ENCODE results near the gene ZNF436. TPM values are rescaled to one million over a fixed set of nuclear protein-coding genes. Genes with fewer than 3 reads are reported as not detected.

ZNF436 gene
- total RNA-seq, 4 donors from 2014 or later, result 11.2 to 13.3 (median 12.0) TPM

DNA sequence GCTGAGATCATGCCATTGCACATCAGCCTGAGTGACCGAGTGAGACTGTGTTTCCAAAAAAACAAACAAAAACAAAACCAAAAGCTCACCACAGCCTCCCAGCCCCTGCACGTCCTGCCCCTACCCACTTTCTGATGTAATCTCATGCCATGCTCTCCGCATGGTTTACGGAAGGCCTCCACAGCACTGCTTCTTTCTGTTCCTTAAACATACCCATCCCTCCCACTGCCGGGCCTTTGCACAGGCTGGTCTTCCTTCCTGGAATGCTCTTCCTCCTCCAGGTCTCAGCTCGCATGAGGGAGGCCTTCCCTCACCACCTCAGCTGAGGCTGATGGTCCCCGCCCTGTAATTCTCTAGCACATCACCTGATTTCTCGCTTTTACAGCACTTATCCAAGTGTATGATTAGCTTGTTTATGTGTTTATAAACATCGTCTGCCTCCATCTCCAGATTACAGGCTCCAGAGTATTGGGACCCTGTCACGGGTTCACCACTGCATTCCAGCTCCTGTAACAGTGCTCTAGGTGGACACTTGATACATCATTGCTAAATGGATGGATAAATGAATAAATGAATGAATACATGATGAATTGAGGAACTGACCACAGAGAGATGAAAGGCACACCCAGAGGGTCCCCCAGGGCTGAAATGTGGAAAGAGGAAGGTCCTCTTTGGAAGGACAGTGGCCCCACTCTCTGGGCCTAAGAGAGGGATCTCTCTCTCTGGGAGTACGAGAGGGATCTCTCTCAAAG is 32.8 kb upstream of the ZNF436 start:
- TF ChIP-seq, protein P1, sequence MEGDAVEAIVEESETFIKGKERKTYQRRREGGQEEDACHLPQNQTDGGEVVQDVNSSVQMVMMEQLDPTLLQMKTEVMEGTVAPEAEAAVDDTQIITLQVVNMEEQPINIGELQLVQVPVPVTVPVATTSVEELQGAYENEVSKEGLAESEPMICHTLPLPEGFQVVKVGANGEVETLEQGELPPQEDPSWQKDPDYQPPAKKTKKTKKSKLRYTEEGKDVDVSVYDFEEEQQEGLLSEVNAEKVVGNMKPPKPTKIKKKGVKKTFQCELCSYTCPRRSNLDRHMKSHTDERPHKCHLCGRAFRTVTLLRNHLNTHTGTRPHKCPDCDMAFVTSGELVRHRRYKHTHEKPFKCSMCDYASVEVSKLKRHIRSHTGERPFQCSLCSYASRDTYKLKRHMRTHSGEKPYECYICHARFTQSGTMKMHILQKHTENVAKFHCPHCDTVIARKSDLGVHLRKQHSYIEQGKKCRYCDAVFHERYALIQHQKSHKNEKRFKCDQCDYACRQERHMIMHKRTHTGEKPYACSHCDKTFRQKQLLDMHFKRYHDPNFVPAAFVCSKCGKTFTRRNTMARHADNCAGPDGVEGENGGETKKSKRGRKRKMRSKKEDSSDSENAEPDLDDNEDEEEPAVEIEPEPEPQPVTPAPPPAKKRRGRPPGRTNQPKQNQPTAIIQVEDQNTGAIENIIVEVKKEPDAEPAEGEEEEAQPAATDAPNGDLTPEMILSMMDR (IDR thresholded peaks at IDR 0.05), result no peak
- TF ChIP-seq POLR2A (IDR thresholded peaks at IDR 0.05), result no peak
- peaks cover 0 to 20% (median 0%) of the 10 kb centered on the region in 4 donors for H3K4me1 ChIP-seq
- H3K36me3 ChIP-seq, result peaks cover 0 to 16% (median 0%) of the 10 kb centered on the region in 3 donors
- no peak for DNase-seq
- no peak overlapping the region for H3K4me3 ChIP-seq
- no peaks in the 10 kb centered on the region for H3K27me3 ChIP-seq
- peak overlapping the region in 2 of 4 donors; percentile 47 to 62 for H3K27ac ChIP-seq
- H3K9me3 ChIP-seq, result no peaks in the 10 kb centered on the region

DNA sequence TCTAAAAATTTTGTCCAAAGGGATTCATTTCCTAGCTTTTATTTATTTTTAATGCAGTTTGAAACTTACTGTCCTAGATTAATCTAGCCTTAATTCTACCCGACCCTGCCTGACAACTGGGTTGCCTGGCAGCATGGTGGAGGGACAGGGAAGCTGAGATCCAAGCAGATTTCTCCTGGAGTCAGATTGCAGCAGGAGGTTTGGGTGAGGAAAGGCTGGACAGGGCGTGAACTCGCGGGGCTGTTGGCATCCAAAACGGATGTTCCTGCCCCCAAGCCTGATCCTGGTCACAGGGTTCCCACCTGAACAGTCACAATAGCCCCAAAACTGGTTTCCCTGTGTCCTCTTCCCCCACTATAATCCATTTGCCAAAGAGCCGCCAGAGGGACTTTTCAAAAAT is 31.7 kb upstream of the ZNF436 start:
- Histone ChIP-seq H3K9me3 (no peaks in the 10 kb centered on the region), H3K27ac (peak overlapping the region in 1 of 4 donors; percentile 47), H3K4me3 (no peak overlapping the region), H3K4me1 (peaks cover 0 to 20% (median 0%) of the 10 kb centered on the region in 4 donors), H3K27me3 (no peaks in the 10 kb centered on the region), H3K36me3 (peaks cover 0 to 19% (median 0%) of the 10 kb centered on the region in 3 donors)
- TF ChIP-seq POLR2A (IDR thresholded peaks at IDR 0.05), result no peak
- TF ChIP-seq, protein P1 (IDR thresholded peaks at IDR 0.05), result no peak
- no peak for DNase-seq

DNA sequence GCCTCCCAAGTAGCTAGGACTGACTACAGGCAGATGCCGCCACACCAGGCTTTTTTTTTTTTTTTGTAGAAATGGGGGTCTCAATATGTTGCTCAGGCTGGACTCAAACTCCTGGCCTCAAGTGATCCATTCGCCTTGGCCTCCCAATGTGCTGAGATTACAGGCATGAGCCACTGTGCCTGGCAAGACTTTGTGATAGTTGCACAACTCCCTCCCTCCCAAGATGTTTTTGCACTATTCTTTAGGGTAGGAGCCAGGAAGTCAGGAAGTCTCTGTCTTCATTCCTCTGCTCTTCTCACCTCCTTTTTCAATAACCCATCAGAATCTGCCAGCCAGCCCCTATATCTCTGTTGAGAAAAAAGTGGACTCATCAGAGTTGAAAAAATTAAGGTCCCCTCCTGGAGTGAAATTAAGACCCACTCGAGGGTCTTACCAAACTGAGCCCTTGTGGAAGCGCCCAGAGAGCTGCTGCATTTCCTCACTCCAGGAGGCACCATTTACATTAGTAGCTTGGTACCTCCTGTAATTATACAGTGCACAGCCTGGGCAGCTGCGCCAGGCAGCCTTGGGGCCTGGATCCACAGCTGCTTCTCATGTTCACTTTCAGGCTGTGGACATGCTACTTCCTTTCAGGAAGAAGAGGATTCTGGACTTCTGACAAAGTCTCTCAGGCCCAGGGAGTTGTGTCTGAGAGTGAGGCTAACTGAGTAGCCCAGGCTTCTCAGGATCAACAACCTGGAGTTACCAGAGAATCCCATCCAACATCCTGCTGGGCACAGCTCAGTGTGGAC is 30.9 kb upstream of the ZNF436 start:
- TF ChIP-seq, protein P1 (IDR thresholded peaks at IDR 0.05), result no peak
- no peak for TF ChIP-seq POLR2A (IDR thresholded peaks at IDR 0.05)
- Histone ChIP-seq H3K4me3 (no peak overlapping the region), H3K36me3 (peaks cover 0 to 21% (median 0%) of the 10 kb centered on the region in 3 donors), H3K9me3 (no peaks in the 10 kb centered on the region), H3K27ac (peak overlapping the region in 2 of 4 donors; percentile 3 to 16), H3K4me1 (peaks cover 0 to 22% (median 0%) of the 10 kb centered on the region in 4 donors), H3K27me3 (no peaks in the 10 kb centered on the region)
- no peak for DNase-seq

DNA sequence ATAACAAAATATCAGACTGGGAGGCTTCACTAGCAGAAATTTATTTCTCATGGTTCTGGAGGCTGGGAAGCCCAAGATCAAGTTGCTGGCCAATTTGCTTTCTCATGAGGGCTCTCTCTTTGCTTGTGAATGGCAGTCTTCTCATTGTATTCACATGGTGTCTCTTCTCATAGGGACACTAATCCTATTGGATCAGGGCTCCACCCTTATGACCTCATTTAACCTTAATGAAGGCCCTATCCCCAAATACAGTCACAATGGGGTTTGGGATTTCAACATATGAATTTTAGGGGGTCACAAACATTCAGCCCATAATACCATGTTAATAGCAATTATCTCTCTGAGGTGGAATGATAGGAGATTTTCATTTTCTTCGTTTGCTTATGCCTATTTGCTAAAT is 29.6 kb upstream of the ZNF436 start:
- Histone ChIP-seq H3K36me3 (peaks cover 0 to 19% (median 0%) of the 10 kb centered on the region in 3 donors), H3K9me3 (no peaks in the 10 kb centered on the region), H3K27ac (no peak overlapping the region), H3K27me3 (no peaks in the 10 kb centered on the region), H3K4me1 (peaks cover 0 to 24% (median 0%) of the 10 kb centered on the region in 4 donors), H3K4me3 (no peak overlapping the region)
- no peak for TF ChIP-seq POLR2A (IDR thresholded peaks at IDR 0.05)
- TF ChIP-seq, protein P1 (IDR thresholded peaks at IDR 0.05), result no peak
- no peak for DNase-seq

DNA sequence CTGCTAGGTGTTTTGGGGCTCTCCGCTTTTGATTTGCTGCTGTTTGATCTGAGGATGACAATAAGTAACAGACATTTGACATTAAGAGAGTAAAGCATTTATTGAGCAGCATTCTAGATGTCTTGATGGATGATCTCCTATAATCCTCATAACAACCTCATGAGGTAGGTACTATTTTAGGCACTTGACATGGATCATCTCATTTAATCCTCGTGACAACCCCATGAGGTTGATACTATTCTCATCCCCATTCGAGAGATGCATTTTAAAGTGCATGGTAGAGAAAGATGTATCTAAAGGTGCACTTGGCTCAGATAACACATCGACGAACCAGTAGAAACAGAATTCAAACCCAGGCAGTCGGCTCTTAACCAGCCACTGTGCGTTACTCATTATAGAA is 28.3 kb upstream of the ZNF436 start:
- Histone ChIP-seq H3K4me1 (peaks cover 0 to 14% (median 0%) of the 10 kb centered on the region in 4 donors), H3K36me3 (peaks cover 0 to 19% (median 0%) of the 10 kb centered on the region in 3 donors), H3K4me3 (no peak overlapping the region), H3K27ac (no peak overlapping the region), H3K27me3 (no peaks in the 10 kb centered on the region), H3K9me3 (no peaks in the 10 kb centered on the region)
- TF ChIP-seq POLR2A (IDR thresholded peaks at IDR 0.05), result no peak
- TF ChIP-seq, protein P1 (IDR thresholded peaks at IDR 0.05), result no peak
- DNase-seq, result no peak

Measured in Peyer's patch (tissue), 4 donors.